Activated gamma-delta T cell treated with Interleukin-2 at 50 U/mL for 16 hours (primary cell): ENCODE data around the gene UBE2G1.

Experiments
- DNase-seq: peaks from one replicate; pipeline ENCODE4 v3.0.0-alpha.2; 2020

UBE2G1 gene

GRCh38 chr17:4333041-4333440 lies 33.4 kb downstream of the UBE2G1 start:
- no peak for DNase-seq

GRCh38 chr17:4332296-4332970 lies 34.0 kb downstream of the UBE2G1 start:
- DNase-seq = no peak

GRCh38 chr17:4331614-4332013 lies 34.9 kb downstream of the UBE2G1 start:
- no peak for DNase-seq

GRCh38 chr17:4329838-4330237 lies 36.6 kb downstream of the UBE2G1 start:
- no peak for DNase-seq

- DNase-seq = no peak
These were observed 38.9 kb downstream of the UBE2G1 start for GRCh38 chr17:4327606-4328005.

DNA sequence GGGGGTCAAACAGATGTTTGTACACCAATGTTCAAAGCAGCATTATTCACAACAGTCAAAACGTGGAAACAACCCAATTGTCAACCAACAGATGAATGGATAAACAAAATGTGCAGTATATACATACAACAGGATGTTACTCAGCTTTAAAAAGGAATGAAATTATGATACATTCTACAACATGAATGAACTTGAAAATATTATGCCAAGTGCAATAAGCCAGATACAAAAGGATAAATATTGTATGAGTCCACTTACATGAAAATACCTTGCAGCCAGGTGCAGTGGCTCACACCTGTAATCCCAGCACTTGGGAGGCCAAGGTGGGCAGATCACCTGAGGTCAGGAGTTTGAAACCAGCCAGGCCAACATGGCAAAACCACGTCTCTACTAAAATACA lies 39.9 kb downstream of the UBE2G1 start:
- DNase-seq = no peak

- no peak for DNase-seq
These were observed 40.4 kb downstream of the UBE2G1 start for GRCh38 chr17:4326112-4326511.

DNA sequence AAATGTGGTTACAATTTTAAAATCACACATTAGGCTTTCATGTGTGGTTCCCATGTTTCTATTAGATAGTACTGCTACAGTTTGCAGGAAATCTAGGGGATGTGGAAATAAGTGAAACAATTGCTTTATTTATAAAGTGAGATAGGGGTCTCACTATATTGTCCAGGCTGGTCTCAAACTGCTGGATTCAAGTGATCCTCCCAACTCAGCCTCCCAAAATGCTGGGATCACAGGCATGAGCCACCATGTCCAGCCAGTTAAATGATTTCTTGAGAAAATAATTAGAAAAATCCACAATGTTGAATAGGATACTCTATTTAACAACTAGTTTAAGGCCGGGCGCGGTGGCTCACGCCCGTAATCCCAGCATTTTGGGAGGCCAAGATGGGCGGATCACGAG lies 42.0 kb downstream of the UBE2G1 start:
- no peak for DNase-seq

DNA sequence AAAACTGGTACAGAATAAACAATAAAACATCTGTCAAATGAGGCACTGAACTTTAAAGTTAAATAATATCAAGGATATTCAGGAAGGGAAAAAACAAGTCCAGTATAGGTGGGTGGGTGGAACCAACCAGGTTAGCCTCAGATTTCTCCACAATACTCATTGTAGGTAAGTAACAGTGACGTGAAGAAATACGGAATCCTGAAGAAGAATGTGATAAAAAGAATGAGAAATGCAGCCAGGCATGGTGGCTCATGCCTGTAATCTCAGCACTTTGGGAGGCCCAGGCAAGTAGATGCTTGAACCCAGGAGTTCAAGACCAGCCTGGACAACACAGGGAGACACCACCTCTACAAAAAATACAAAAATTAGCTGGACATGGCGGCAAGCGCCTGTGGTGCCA lies 47.3 kb downstream of the UBE2G1 start:
- DNase-seq = no peak

GRCh38 chr17:4318596-4318995 lies 47.9 kb downstream of the UBE2G1 start:
- DNase-seq = no peak

DNA sequence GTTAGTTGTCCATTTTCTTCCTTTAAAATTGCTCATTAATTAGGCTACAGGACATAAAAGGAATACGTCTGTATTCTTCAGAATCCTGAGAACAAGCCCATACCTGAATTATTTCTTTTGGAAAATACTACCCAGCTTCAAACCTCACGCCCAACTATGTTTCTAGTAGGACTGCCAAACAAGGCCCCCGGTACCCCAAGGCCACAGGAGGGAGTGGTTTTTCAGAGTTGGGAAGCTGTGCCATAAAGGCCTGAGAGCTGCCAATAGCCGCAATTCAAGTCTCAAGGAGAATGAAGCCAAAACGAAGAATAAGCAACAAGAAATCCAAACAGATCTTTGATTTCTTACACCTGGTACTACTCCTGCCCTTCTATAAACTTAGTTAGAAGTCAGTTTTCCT lies 48.3 kb downstream of the UBE2G1 start:
- no peak for DNase-seq

DNA sequence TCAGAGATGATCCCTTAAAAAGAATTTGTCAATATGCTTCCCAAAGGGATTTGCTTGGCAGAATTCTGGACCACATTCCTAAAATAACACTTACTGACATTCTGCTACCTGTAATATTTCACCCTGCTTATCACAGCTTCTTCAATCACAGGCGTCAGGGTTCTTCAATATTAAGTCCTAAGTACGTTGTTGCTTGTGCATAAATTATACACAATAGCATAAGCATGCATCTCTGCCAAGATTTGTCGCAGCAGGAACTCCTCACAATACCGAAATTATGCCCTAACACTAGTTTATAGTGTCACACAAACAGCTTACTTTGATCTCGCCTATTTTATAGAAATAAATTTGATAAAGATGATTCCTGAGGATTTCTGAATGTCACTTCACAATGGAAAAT lies 48.9 kb downstream of the UBE2G1 start:
- no peak for DNase-seq

- DNase-seq = no peak
These were observed 49.8 kb downstream of the UBE2G1 start for GRCh38 chr17:4316648-4317047.

GRCh38 chr17:4314618-4315017 lies 51.9 kb downstream of the UBE2G1 start:
- DNase-seq = no peak

DNA sequence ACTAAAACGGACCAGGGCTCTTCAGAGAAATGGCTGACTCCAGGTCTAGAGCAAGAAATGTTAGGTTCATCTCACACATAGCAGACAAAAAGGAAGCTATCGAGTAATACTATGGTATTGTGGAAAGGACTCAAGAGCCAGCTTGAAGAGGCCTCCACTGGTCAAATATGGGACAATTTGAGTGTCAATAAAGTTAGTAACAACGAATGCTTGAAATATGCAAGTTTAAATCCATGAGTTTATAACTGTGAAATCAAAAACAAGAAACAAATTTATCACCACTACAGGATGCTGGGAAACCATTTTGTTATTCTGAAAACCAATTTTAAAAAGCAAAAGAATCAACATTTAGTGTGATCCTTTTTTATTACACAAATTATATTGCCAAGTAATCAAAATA lies 52.3 kb downstream of the UBE2G1 start:
- no peak for DNase-seq

DNA sequence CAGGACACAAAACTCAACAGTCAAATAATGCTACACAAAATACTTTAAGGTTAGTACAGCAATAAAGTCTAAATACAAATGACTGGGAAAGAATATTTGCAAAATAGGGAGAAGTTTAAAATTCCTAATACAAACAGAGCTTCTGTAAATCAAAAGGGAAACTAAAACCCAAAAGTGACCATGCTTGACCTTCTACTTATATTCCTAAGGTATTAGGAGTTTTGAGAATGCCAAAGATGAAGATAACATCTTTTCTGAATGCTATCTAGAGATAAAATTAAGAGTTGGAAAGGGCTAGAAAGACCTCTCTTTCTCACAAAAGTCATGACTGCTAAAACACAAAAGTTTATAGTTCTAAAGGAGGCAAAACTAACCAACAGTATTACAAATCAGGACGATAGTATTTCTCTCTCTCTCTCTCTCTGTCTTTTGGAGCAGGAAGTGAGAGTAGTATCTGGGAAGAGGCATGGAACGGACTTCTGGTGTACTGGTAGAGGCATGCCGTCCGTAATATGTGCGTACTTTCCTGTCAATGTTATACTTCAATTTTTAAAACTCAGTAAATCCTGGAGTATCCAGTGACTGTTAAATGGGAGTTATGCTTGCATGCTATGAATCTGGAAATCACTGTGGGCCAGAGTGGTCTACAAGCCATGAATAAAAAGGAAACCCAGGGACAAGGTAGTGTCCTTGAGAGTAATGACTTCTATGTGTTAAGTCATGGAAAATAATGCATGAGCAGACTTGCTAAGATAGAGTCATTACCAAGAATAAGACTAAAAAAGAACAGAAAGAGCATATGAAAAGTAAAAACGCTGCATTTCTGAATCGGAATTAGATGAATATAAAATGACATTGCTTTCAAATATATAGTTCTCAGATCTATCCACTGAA lies 53.0 kb downstream of the UBE2G1 start:
- DNase-seq = no peak

GRCh38 chr17:4310354-4311060 lies 56.0 kb downstream of the UBE2G1 start:
- DNase-seq = no peak

DNA sequence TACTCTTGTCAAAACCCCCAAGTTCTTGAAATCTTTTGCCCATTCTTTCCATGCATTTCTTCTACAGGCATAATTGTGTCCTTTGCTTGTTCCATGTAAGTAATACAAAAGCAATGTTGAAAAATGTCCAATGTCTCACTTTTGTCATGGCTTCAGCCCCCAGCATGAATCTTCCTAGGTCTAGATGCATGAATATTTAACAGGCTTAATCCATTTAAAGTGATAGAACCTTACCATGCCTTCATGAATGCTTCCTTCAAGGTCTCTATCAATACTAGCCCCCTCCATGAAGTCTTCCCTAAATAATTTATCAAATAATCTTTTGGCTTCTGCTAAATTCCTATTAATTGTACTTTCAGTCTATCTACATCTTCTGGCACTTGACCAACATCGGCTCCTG lies 56.6 kb downstream of the UBE2G1 start:
- DNase-seq = no peak

DNA sequence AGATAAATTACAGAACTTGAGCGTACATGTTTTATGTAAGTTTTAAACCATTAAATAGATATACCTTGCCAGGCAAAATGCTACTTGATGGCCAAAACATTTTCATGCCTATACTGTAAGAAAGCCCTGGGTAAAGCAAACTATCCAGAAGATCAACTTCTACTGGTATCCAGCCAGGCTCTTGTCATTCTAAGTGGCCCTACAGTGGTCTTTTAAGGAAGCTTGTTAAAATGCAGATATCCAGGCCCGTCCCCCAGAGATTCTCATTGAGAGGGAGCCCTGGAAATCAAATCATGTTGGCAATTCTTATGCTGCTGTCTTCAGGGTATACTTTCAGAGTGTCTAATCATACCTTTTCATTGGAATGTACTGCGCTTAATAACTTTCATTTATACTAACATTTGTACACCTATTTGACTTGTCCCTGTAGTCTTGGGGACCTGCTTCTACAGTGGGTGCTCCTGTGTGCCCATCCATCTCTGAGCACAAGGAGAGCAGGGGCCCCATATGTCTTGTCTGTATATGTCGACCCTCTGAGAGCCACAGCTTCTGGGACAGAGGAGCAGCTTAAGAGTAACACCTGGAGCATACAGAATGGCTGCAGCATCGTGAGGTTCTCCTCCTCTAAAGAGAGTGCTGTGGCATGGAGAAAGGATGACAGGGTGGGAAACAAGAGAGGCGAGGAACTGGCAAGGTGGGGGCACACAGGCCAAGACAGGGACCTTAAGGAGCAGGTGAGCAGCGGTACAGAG lies 59.1 kb downstream of the UBE2G1 start:
- no peak for DNase-seq

DNA sequence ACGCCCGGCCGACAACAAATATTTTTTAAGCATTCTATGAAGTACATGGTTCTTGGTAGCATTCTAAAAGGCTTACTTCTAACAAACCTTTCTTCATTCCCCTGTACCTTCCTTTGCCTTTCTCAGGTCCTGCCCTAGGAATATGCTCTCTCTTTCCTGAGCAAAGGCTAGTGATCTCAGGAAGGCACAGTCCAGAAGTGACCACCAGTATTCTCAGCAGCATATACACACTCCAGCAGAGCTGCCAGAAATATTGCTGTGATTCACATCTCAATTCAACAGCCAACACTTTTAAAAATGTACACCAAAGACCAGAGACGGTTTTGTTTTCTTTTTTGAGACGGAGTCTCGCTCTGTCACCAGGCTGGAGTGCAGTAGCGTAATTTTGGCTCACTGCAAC lies 61.3 kb downstream of the UBE2G1 start:
- DNase-seq = no peak

DNA sequence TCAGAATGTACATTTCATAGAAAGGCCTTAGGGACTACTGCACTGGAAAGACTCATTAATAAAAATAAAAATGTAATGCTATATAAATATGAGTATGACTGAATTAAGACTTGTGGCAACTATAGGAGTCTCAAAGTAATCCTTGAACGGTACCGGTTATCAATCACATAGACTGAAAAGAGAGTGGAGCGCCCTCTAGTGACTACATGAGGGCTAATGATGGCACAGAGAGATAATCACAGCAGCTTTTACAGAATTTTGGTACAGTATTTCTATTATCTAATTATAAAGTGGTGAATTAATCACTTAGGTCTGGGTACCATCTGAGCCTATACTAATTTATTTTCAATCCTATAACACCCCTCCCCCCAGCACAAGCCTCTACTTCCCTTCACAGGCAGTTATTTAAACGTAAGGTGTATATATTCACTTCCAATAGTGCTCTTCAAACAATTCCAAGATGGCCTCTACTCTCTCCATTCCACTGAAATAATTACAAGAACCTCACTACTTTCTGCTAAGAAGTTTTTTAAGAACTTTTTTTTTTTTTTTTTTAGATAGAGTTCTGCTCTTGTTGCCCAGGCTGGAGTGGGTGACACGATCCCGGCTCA lies 62.0 kb downstream of the UBE2G1 start:
- peak; percentile 58 for DNase-seq

GRCh38 chr17:4301066-4301465 lies 65.4 kb downstream of the UBE2G1 start:
- DNase-seq = no peak

DNA sequence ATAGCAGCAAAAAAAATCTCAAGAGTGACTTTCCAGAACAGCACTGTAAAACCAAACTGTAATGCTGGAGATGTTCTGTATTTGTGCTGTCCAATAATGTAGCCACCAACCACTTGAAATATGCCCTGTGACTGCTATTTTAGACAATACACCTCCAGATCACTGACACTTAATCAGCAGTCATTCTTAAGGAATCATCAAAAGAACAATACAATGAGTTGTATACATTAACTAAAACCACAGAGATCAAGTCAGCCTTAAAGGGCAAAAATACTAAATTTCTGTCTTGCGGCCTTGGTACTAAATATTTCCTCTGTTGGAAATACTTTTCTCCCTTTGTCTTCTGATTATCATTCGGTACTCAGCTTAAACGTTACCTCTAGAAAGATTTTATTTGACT lies 69.1 kb downstream of the UBE2G1 start:
- DNase-seq = no peak
